Endodermal cell (in vitro differentiated cells): ENCODE results near the gene GLYAT. TPM values are rescaled to one million over a fixed set of nuclear protein-coding genes. Genes with fewer than 3 reads are reported as not detected.

ENCODE experiments used
- DNase-seq: peaks from one replicate; pipeline ENCODE4 v3.0.0-alpha.2; 2017
- H3K27ac ChIP-seq: 2 replicates; pipeline ENCODE4 v1.5.1; 2013; ENCODE audit warnings: mild to moderate bottlenecking, low read depth, low read length, moderate library complexity
- H3K27me3 ChIP-seq: 2 replicates; pipeline ENCODE4 v1.6.1; 2013; ENCODE audit warnings: mild to moderate bottlenecking, low read length, moderate library complexity; ENCODE audit not compliant: insufficient read depth, control insufficient read depth, poor library complexity, severe bottlenecking
- H3K36me3 ChIP-seq: 2 replicates; pipeline ENCODE4 v1.7.0; 2013; ENCODE audit warnings: mild to moderate bottlenecking, low read length, moderate library complexity; ENCODE audit not compliant: control insufficient read depth, insufficient read depth
- H3K4me1 ChIP-seq: one replicate; pipeline ENCODE4 v1.7.0; 2013; ENCODE audit warnings: low read length; ENCODE audit not compliant: control insufficient read depth, insufficient read depth
- H3K4me3 ChIP-seq: 2 replicates; pipeline ENCODE4 v1.5.1; 2013; ENCODE audit warnings: mild to moderate bottlenecking, low read length, moderate library complexity
- H3K9ac ChIP-seq: 2 replicates; pipeline ENCODE4 v1.6.1; 2013; ENCODE audit warnings: mild to moderate bottlenecking, low read length, moderate library complexity; ENCODE audit not compliant: poor library complexity, severe bottlenecking; ENCODE audit errors: extremely low read depth
- H3K9me3 ChIP-seq: 2 replicates; pipeline ENCODE4 v1.6.1; 2013; ENCODE audit warnings: mild to moderate bottlenecking, low read length, moderate library complexity; ENCODE audit not compliant: control insufficient read depth
- H3K27ac Mint-ChIP-seq: 2 replicates; pipeline ENCODE4 v1.8.0; 2020; ENCODE audit warnings: mixed read lengths
- H3K27me3 Mint-ChIP-seq: 2 replicates; pipeline ENCODE4 v1.8.0; 2021; ENCODE audit warnings: mild to moderate bottlenecking, mixed read lengths; ENCODE audit not compliant: insufficient read depth
- H3K36me3 Mint-ChIP-seq: 2 replicates; pipeline ENCODE4 v1.8.0; 2020; ENCODE audit warnings: low read depth, mixed read lengths
- H3K4me1 Mint-ChIP-seq: 2 replicates; pipeline ENCODE4 v1.8.0; 2020; ENCODE audit warnings: mixed read lengths
- H3K4me3 Mint-ChIP-seq: 2 replicates; pipeline ENCODE4 v1.8.0; 2020; ENCODE audit warnings: mild to moderate bottlenecking, moderate library complexity, mixed read lengths
- H3K9me3 Mint-ChIP-seq: 2 replicates; pipeline ENCODE4 v1.8.0; 2020; ENCODE audit warnings: mild to moderate bottlenecking, mixed read lengths
- WGBS, 2 experiments: methylation state at CpG; one replicate each; pipeline versions ENCODE4 v1.1.5 to v1.1.7; 2013; ENCODE audit warnings: missing lambda C conversion rate in 2 of 2, mixed read lengths in 1 of 2; ENCODE audit not compliant: insufficient coverage in 1 of 2, insufficient read length in 1 of 2; 5-methylcytosine and 5-hydroxymethylcytosine counted together
- total RNA-seq, 2 donors: library from RNA; stranded (reverse); fragmentation: NEBNext Ultra II Directional in 1 of 2; extraction: Animal tissue kit (Norgen Biotek cat#: 25700) in 1 of 2; gene quantifications; 2 replicates in 1 of 2; 3 replicates in 1 of 2; pipeline ENCODE4 v1.2.1, GENCODE V29; 2021
- TF ChIP-seq, protein P1 (sequence below): fragments of 200-600 bp; sonication (generic); conservative IDR thresholded peaks from 2 replicates; pipeline ENCODE4 v1.5.0; 2021; ENCODE audit warnings: antibody characterized with exemption, mild to moderate bottlenecking

GLYAT gene
- total RNA-seq, 2 donors from 2014 or later: not detected

DNA sequence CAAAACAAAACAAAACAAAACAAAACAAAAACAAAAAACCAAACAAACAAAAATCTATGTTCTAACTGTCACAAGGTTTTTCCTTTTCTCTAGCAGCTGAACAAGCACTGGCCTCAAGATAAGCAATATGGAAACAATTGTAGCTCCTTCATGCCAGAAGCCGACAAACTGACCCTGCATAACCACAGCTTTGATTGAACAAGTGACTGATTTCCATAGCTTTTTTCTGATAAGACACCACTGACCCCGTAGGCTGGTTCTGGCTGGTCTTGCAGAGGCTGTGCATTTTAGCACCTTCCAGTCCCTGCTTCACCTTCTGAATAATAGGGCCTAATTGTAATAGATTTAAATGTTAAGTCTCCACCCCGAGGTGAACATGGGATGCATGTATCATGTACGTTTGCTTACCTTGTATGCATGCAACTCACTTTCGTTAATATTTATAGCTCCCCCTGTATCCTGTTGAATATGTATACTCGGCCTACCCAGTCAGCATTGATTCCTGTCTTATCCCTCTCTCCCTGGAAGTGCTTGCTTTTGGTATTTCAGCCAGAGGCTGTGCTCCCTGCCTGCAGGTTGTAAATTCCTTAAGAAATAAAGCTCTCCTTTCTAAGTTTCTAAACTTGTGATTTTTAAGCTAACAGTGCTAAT lies 59.6 kb downstream of the GLYAT start:
- Histone ChIP-seq H3K36me3 (no peaks in the 10 kb centered on the region), H3K27ac (no peak overlapping the region), H3K9me3 (no peaks in the 10 kb centered on the region), H3K4me3 (no peak overlapping the region), H3K9ac (no peak overlapping the region), H3K4me1 (no peaks in the 10 kb centered on the region), H3K27me3 (no peaks in the 10 kb centered on the region)
- Mint-ChIP-seq H3K27me3 (no peaks in the 10 kb centered on the region), H3K4me3 (no peak overlapping the region), H3K27ac (no peak overlapping the region), H3K9me3 (no peaks in the 10 kb centered on the region), H3K36me3 (no peaks in the 10 kb centered on the region), H3K4me1 (no peaks in the 10 kb centered on the region)
- DNase-seq: no peak
- TF ChIP-seq, protein P1, sequence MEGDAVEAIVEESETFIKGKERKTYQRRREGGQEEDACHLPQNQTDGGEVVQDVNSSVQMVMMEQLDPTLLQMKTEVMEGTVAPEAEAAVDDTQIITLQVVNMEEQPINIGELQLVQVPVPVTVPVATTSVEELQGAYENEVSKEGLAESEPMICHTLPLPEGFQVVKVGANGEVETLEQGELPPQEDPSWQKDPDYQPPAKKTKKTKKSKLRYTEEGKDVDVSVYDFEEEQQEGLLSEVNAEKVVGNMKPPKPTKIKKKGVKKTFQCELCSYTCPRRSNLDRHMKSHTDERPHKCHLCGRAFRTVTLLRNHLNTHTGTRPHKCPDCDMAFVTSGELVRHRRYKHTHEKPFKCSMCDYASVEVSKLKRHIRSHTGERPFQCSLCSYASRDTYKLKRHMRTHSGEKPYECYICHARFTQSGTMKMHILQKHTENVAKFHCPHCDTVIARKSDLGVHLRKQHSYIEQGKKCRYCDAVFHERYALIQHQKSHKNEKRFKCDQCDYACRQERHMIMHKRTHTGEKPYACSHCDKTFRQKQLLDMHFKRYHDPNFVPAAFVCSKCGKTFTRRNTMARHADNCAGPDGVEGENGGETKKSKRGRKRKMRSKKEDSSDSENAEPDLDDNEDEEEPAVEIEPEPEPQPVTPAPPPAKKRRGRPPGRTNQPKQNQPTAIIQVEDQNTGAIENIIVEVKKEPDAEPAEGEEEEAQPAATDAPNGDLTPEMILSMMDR: no peak
- 84 to 88% methylated on average over 5 to 6 of the region's 6 CpGs for WGBS, 2 experiments

DNA sequence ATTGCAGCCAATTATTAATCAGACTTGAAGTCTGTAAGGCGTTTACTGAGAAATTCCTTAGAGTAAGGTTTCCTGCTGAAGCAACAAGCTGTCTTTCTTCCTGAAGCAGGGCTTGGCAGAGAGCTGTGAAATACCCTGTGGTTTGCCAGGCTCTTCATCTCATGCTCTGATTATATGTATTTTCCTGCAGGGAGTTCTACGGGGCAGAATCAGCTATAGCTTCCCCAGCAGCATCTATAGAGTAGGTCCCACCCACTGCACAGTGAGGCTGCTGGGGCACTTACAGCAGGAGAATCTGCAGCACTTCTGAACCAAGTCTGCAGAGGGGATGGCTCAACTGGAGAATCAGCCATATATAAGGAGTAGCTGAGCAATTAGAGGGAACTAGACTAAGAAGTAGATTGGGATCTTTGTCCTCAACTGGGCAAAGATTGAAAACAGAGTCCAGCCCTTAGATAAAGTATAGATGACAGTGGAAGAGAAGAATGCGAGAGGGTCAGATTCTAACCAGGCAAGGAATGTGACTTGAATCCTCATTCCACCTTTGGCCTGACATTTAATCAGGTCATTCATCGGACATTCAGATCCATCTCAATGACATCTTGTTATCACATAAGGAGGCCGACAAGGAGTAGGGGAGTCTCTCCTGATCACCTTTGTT lies 71.7 kb downstream of the GLYAT start:
- Histone ChIP-seq H3K9ac (no peak overlapping the region), H3K4me3 (no peak overlapping the region), H3K4me1 (no peaks in the 10 kb centered on the region), H3K27me3 (no peaks in the 10 kb centered on the region), H3K9me3 (no peaks in the 10 kb centered on the region), H3K27ac (no peak overlapping the region), H3K36me3 (no peaks in the 10 kb centered on the region)
- Mint-ChIP-seq H3K4me3 (no peak overlapping the region), H3K27ac (no peak overlapping the region), H3K27me3 (peaks cover 3% of the 10 kb centered on the region), H3K4me1 (no peaks in the 10 kb centered on the region), H3K9me3 (peaks cover 5% of the 10 kb centered on the region), H3K36me3 (no peaks in the 10 kb centered on the region)
- no peak for DNase-seq
- TF ChIP-seq, protein P1: no peak
- WGBS, 2 experiments: 83 to 94% methylated on average over 2 to 5 of the region's 5 CpGs

DNA sequence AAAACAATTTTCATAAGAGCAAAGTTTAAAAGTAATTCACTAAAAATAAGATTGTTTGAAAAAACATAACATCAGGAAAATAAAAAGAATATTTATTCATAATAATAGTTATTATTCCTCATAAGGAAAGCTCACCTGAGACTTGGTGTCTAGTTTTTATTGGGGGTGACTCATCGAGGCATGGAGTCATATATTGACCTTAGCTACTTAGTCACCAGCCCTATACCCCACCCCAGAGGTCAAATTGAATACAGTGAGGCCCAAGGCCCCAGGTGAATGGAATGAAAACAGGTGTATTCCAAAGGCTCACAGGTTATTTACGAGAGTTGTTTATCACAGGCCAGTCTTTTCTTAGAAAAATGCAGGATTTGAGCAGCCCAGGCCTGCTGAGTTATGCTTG lies 72.3 kb downstream of the GLYAT start:
- 50 to 65% methylated on average over 1 to 2 of the region's 2 CpGs for WGBS, 2 experiments
- peaks cover 6% of the 10 kb centered on the region for H3K27me3 Mint-ChIP-seq
- peaks cover 2% of the 10 kb centered on the region for H3K9me3 Mint-ChIP-seq
- H3K9me3 ChIP-seq: no peaks in the 10 kb centered on the region
- TF ChIP-seq, protein P1: no peak
- H3K4me3 ChIP-seq: no peak overlapping the region
- H3K36me3 ChIP-seq: no peaks in the 10 kb centered on the region
- no peaks in the 10 kb centered on the region for H3K27me3 ChIP-seq
- H3K27ac Mint-ChIP-seq: no peak overlapping the region
- no peaks in the 10 kb centered on the region for H3K4me1 Mint-ChIP-seq
- no peaks in the 10 kb centered on the region for H3K36me3 Mint-ChIP-seq
- H3K4me3 Mint-ChIP-seq: no peak overlapping the region
- DNase-seq: no peak
- no peak overlapping the region for H3K9ac ChIP-seq
- no peaks in the 10 kb centered on the region for H3K4me1 ChIP-seq
- no peak overlapping the region for H3K27ac ChIP-seq

Other genes starting within 250 kb of the GLYAT start
- not detected for gene OR5B21, start 223.8 kb downstream of the GLYAT start, total RNA-seq
- gene LPXN, start 156.1 kb downstream of the GLYAT start, total RNA-seq: 1 to 10 TPM; 1.9 to 2.7 TPM
- 10 to 100 TPM; 28.0 to 31.0 TPM for gene ZFP91, start 152.9 kb downstream of the GLYAT start, total RNA-seq
- gene CNTF, start 109.3 kb downstream of the GLYAT start, total RNA-seq: 1 to 10 TPM; 1.7 to 3.7 TPM
- gene GLYATL2, start 112.8 kb upstream of the GLYAT start, total RNA-seq: 1 to 10 TPM in 1 of 2 donors, under 1 TPM in 1; 0.35 to 1.4 TPM
- 10 to 100 TPM in 1 of 2 donors, 1 to 10 TPM in 1; 5.0 to 12.5 TPM for gene GLYATL1, start 207.5 kb upstream of the GLYAT start, total RNA-seq